ENCODE data around the gene JAG2.

JAG2 gene

GRCh38 chr14:105150368-105151083 lies 18.1 kb downstream of the JAG2 start:
- no peak for DNase-seq (ENCODE audit: low spot score)

GRCh38 chr14:105150026-105150367 lies 18.6 kb downstream of the JAG2 start:
- DNase-seq (ENCODE audit: low spot score), result no peak

GRCh38 chr14:105149146-105149781 lies 19.3 kb downstream of the JAG2 start:
- no peak for DNase-seq (ENCODE audit: low spot score)

- DNase-seq (ENCODE audit: low spot score), result no peak
These were observed 19.9 kb downstream of the JAG2 start for GRCh38 chr14:105148604-105149145.

GRCh38 chr14:105147671-105148603 lies 20.6 kb downstream of the JAG2 start:
- DNase-seq (ENCODE audit: low spot score), result no peak

- no peak for DNase-seq (ENCODE audit: low spot score)
These were observed 21.5 kb downstream of the JAG2 start for GRCh38 chr14:105146976-105147635.

- DNase-seq (ENCODE audit: low spot score), result no peak
These were observed 22.2 kb downstream of the JAG2 start for GRCh38 chr14:105146181-105146975.

GRCh38 chr14:105145381-105146180 lies 23.0 kb downstream of the JAG2 start:
- no peak for DNase-seq (ENCODE audit: low spot score)

GRCh38 chr14:105144666-105145380 lies 23.8 kb downstream of the JAG2 start:
- DNase-seq (ENCODE audit: low spot score), result no peak

GRCh38 chr14:105144026-105144665 lies 24.4 kb downstream of the JAG2 start:
- no peak for DNase-seq (ENCODE audit: low spot score)

GRCh38 chr14:105143451-105144025 lies 25.0 kb downstream of the JAG2 start:
- DNase-seq (ENCODE audit: low spot score), result no peak

GRCh38 chr14:105142651-105143450 lies 25.7 kb downstream of the JAG2 start:
- no peak for DNase-seq (ENCODE audit: low spot score)

- DNase-seq (ENCODE audit: low spot score), result no peak
These were observed 26.9 kb downstream of the JAG2 start for GRCh38 chr14:105141486-105142281.

GRCh38 chr14:105141026-105141425 lies 27.6 kb downstream of the JAG2 start:
- no peak for DNase-seq (ENCODE audit: low spot score)

- DNase-seq (ENCODE audit: low spot score), result no peak
These were observed 28.0 kb downstream of the JAG2 start for GRCh38 chr14:105140581-105140980.

GRCh38 chr14:105139831-105140239 lies 28.7 kb downstream of the JAG2 start:
- DNase-seq (ENCODE audit: low spot score), result no peak

- no peak for DNase-seq (ENCODE audit: low spot score)
These were observed 29.3 kb downstream of the JAG2 start for GRCh38 chr14:105139212-105139825.

Measured in germinal center (tissue), 1 donor.